MCF 10A (cell line): ENCODE data around the gene SMIM11. TPM values are rescaled to one million over a fixed set of nuclear protein-coding genes. Genes with fewer than 3 reads are reported as not detected.
A peak's percentile ranks its signal among the peaks of the same experiment; 100 is the strongest.

ENCODE experiments used
- BruUV-seq: library from RNA; stranded (reverse); fragments of 400-500 nt; replicated peaks from 2 replicates; lab custom pipeline; 2021; lab: Mats Ljungman, UMichigan
- CTCF ChIA-PET: fragments of 300-600 bp; sonication (Branson Sonifier 250); formaldehyde crosslinking; extraction: SDS; loops from one replicate; lab custom pipeline; 2021; ENCODE audit warnings: antibody characterized with exemption, inconsistent platforms; lab: Yijun Ruan, JAX
- POLR2A ChIA-PET: fragments of 300-600, 350-650 bp; sonication (Branson Sonifier 250); formaldehyde crosslinking; extraction: SDS; loops from one replicate; lab custom pipeline; 2020; ENCODE audit warnings: antibody characterized with exemption, inconsistent platforms; lab: Yijun Ruan, JAX
- DNase-seq: peaks from one replicate; pipeline ENCODE4 v3.0.0-alpha.2; 2018; ENCODE audit not compliant: unreplicated experiment
- H3K27ac Mint-ChIP-seq: one replicate; pipeline ENCODE4 v1.8.0; 2022; ENCODE audit warnings: mild to moderate bottlenecking, low read depth, mixed read lengths; ENCODE audit not compliant: unreplicated experiment
- H3K27me3 Mint-ChIP-seq: one replicate; pipeline ENCODE4 v1.8.0; 2022; ENCODE audit warnings: mixed read lengths; ENCODE audit not compliant: insufficient read depth, unreplicated experiment
- H3K36me3 Mint-ChIP-seq: one replicate; pipeline ENCODE4 v1.8.0; 2022; ENCODE audit warnings: mild to moderate bottlenecking, moderate library complexity, mixed read lengths; ENCODE audit not compliant: insufficient read depth, unreplicated experiment
- H3K4me1 Mint-ChIP-seq: one replicate; pipeline ENCODE4 v1.8.0; 2022; ENCODE audit warnings: mixed read lengths; ENCODE audit not compliant: insufficient read depth, unreplicated experiment
- H3K4me3 Mint-ChIP-seq: one replicate; pipeline ENCODE4 v1.8.0; 2022; ENCODE audit warnings: mild to moderate bottlenecking, moderate library complexity, mixed read lengths; ENCODE audit not compliant: unreplicated experiment
- H3K9me3 Mint-ChIP-seq: one replicate; pipeline ENCODE4 v1.8.0; 2022; ENCODE audit warnings: mixed read lengths; ENCODE audit not compliant: unreplicated experiment
- CTCF ChIP-seq: fragments of 200-600 bp; IDR thresholded peaks from one replicate; pipeline ENCODE4 v1.8.0; 2022; ENCODE audit warnings: antibody characterized with exemption, mild to moderate bottlenecking; ENCODE audit not compliant: unreplicated experiment
- intact Hi-C: fragments of 100-400 bp; cut with micrococcal nuclease; formaldehyde crosslinking; loops from 2 replicates; pipeline ENCODE4 v1.14.1; 2022
- total RNA-seq: library from RNA; stranded (reverse); gene quantifications from 2 replicates; pipeline ENCODE4 v1.2.3, GENCODE V29; 2022

SMIM11 gene
- total RNA-seq, 1 experiment from 2014 or later = 6.8 TPM

GRCh38 chr21:34363733-34364132 is 11.6 kb upstream of the SMIM11 start, which contains the start of gene KCNE2:
KCNE2 (plus strand) TSS chr21:34364006; CDS start chr21:34370479, 6,473 bp downstream.
- no TSS peak for BruUV-seq
- intact Hi-C loops = no loop called here
- TF ChIP-seq CTCF = no peak
- Mint-ChIP-seq H3K27ac (no peak within 1 kb of the TSS), H3K4me3 (no peak within 1 kb of the TSS), H3K36me3 (no peaks in the 10 kb centered on the region), H3K27me3 (peaks cover 26% of the 10 kb centered on the region), H3K4me1 (peaks cover 6% of the 10 kb centered on the region), H3K9me3 (no peaks in the 10 kb centered on the region)
- DNase-seq = no peak
- CTCF ChIA-PET = interaction anchor here (0.6 to 2.5 kb wide), 6 partner anchors 9 to 449 kb away, joined by 3 to 20 read pairs (median 6); no protein-coding TSS in a partner anchor
- POLR2A ChIA-PET = no interaction called here

GRCh38 chr21:34364921-34365320 is 10.4 kb upstream of the SMIM11 start:
- H3K4me1 Mint-ChIP-seq = peaks cover 6% of the 10 kb centered on the region
- ChIA-PET POLR2A (no interaction called here), CTCF (interaction anchor here (1.0 to 4.4 kb wide), 3 partner anchors 238 to 426 kb away, joined by 3 to 25 read pairs (median 3); no protein-coding TSS in a partner anchor)
- no TSS peak for BruUV-seq
- no peak for DNase-seq
- TF ChIP-seq CTCF = no peak
- no peaks in the 10 kb centered on the region for H3K36me3 Mint-ChIP-seq
- H3K27ac Mint-ChIP-seq = no peak overlapping the region
- no peak overlapping the region for H3K4me3 Mint-ChIP-seq
- no peaks in the 10 kb centered on the region for H3K9me3 Mint-ChIP-seq
- intact Hi-C loops = no loop called here
- H3K27me3 Mint-ChIP-seq = peaks cover 14% of the 10 kb centered on the region

- no peaks in the 10 kb centered on the region for H3K9me3 Mint-ChIP-seq
- H3K4me3 Mint-ChIP-seq = no peak overlapping the region
- no peak for DNase-seq
- TF ChIP-seq CTCF = no peak
- H3K4me1 Mint-ChIP-seq = peaks cover 6% of the 10 kb centered on the region
- H3K27ac Mint-ChIP-seq = no peak overlapping the region
- POLR2A ChIA-PET = no interaction called here
- intact Hi-C loops = no loop called here
- H3K27me3 Mint-ChIP-seq = peaks cover 11% of the 10 kb centered on the region
- CTCF ChIA-PET = interaction anchor here (0.6 to 4.4 kb wide), 5 partner anchors 187 to 289 kb away, joined by 3 to 25 read pairs (median 3); no protein-coding TSS in a partner anchor
- H3K36me3 Mint-ChIP-seq = no peaks in the 10 kb centered on the region
- BruUV-seq = no TSS peak
Measured at GRCh38 chr21:34365809-34366208, 9.5 kb upstream of the SMIM11 start.

GRCh38 chr21:34367320-34367935 is 7.9 kb upstream of the SMIM11 start:
- Mint-ChIP-seq H3K27ac (no peak overlapping the region), H3K27me3 (peaks cover 11% of the 10 kb centered on the region), H3K4me1 (no peaks in the 10 kb centered on the region), H3K4me3 (no peak overlapping the region), H3K9me3 (no peaks in the 10 kb centered on the region), H3K36me3 (no peaks in the 10 kb centered on the region)
- intact Hi-C loops = loop anchor here (1.0 kb wide), 1 partner anchor 263 kb away; no protein-coding TSS in a partner anchor
- POLR2A ChIA-PET = interaction anchor here (0.7 kb wide), 1 partner anchor 237 kb away, joined by 3 read pairs; no protein-coding TSS in a partner anchor
- peak; percentile 59 for TF ChIP-seq CTCF
- CTCF ChIA-PET = interaction anchor here (0.5 to 4.4 kb wide), 17 partner anchors 10 to 1660 kb away, joined by 3 to 25 read pairs (median 3); no protein-coding TSS in a partner anchor
- no TSS peak for BruUV-seq
- DNase-seq = peak; percentile 83
